Hematopoietic multipotent progenitor cell treated with erythropoietin and hydrocortisone succinate and interleukin-3 and kit ligand, for 6 days (in vitro differentiated cells): ENCODE results near the gene TMEM69.
"Not testable (repeated sequence)": the region's sequence is repeated elsewhere in the genome, so short reads cannot be mapped to it uniquely, and the experiment has no call there.

Experiments
- DNase-seq: peaks from one replicate; pipeline ENCODE4 v3.0.0-alpha.2; 2015

The TMEM69 gene, protein sequence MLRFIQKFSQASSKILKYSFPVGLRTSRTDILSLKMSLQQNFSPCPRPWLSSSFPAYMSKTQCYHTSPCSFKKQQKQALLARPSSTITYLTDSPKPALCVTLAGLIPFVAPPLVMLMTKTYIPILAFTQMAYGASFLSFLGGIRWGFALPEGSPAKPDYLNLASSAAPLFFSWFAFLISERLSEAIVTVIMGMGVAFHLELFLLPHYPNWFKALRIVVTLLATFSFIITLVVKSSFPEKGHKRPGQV

DNA sequence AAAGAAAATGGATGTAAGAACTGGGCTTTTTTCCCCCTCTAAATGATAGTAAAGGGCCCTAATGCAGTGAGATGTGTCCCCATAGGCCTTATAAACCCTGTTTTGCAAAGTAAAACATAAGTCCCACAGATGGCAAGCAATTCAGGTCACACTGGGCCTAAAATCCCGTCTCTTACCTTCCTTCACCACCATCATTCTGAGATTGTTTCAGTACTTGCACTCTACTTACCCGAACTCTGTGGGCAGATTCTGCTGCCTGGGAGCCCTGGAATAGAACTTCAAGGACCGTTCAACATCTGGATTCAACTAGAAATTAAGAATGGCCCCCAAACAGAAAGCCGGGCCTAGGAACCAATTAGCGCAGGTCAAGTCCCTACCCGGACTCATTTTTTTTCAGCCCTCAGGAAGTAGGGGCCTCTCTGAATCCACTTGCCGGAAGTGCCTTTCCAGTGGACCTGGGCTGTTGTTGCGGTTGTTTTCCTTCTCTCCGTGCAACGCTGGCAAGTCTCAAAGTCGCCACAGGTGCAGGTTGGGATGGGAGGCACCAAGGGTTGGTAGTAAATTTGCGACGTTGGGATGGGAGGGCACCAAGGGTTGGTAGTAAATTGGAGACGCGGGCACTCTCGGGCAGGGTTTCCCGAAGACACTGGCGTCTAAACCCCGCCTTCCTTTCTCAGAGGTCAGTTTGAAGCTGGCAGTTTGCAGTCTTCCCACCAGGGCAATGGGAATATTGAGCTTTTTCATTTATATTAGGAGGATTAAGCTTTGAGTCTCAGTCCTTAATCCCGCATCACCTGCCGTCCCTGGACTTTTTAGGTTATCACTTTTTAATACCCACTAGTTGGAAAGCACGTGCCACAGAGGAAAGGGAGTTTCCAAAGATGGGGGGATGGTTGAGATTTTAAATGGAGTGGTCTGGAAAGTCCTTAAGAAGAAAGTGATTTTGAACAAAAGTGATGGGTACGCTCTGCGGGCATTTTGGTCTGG, at the start of gene TMEM69:
TMEM69 (plus strand) TSS at position 428 of the 987 bp plus-strand sequence. CDS start 2,888 bp downstream, outside the sequence.
- DNase-seq, result peak; percentile 95

DNA sequence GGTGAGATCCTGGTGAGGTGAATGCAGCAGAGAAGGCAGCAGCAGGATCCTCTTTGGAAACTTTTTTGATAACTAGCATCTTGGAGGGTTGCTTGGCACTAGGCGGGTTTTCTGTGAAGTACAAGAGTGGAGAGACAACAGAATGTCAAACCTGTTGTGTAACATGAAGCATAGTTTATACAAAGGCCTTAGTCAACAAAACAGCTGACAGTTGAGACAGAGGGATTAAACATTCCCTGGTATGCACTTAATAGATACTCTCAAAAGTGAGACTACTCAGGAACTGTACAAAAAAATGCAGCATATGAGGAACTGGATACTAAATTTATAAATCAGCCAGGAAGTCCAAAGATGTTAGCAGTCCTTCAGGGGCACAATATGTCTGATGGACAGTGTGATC, 47.7 kb upstream of the TMEM69 start:
- DNase-seq, result no peak

DNA sequence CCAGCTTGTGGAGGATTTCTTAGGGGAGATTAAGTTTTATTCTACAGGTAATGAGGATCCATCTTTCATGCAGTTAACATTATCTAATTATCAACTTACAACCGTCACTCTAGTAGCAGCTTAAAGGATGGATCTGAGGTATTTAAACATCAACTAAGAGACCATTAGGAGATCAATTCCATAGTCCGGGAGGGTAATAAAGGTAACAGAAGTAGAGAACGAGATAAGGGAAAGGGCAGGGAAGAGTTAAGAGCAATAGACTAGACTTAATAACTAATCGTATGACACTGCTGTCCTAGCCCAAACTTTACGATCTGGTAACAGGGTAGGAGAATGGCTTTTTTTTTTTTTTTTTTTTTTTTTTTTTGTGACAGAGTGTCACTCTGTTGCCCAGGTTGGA, 44.7 kb upstream of the TMEM69 start:
- DNase-seq, result no peak

DNA sequence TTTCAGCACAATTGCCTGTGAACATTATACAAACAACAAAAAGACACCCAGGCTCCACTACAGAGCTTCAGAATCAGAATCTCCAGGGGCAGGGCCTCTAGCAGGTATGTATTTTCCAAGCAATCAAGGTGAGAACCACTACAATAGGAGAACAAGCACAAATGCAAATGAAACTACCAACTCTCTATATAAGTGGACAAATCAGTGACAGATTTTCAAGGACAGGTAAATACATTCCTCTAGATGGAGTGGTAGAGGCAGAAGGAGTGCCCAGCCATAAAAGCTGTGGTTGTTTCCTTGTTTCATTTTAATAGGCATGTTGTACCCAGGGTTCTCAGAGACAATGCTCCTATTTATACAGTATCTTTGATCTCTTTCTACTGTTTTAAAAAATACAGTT, 44.0 kb upstream of the TMEM69 start:
- DNase-seq, result no peak

DNA sequence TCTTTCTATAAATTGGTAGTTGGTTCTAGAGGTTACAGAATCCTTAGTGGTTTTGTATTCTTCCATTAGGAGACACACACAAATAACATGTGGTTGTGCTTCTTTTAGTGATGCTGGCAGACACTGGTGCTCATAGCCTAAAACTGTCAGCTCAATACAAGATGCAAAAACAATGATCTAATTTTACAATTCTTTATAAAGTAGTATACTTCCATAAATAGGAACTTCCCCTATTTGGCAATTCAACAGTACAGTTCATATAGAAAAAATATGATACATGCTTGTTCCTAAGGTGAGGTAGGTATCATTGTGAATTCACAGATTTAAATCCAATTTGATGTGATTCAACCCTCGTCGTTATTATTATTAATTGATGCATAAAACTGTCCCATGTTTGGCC, 43.3 kb upstream of the TMEM69 start:
- no peak for DNase-seq

DNA sequence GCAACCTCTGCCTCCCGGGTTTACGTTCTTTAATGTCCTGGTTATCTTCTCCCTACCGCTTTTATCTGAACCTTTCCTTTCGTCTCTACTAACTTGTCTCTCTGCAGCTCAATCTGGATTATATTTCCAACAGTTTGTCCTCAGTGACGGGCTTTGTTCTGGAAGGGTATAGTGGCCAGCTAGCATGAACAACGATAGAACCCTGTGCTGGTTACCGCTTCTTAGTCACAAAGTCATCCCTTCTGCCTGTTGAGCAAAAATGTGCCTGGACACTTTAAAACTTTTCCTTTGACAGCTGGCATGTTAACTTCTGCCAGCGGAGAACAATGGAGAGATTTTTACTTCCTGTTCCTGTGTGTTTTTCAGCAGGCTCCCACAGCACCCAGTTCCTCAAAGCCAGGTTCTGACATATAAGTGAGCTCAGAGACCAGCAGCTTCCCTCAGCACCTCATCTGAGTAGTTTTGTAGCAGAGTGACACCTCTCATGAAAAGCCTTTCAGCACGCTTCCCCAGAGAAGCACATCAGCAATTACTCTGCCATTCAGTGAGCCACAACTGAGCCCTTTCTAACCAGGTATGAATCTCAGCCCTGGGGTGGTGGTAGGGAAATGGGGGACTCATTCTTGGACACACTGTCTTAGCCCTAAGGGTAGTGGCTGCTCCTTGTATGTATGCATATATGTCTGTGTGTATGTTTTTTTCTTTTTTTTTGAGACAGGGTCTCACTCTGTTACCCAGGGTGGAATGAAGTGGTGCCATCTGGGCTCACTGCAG, 40.5 kb upstream of the TMEM69 start:
- DNase-seq, result no peak

DNA sequence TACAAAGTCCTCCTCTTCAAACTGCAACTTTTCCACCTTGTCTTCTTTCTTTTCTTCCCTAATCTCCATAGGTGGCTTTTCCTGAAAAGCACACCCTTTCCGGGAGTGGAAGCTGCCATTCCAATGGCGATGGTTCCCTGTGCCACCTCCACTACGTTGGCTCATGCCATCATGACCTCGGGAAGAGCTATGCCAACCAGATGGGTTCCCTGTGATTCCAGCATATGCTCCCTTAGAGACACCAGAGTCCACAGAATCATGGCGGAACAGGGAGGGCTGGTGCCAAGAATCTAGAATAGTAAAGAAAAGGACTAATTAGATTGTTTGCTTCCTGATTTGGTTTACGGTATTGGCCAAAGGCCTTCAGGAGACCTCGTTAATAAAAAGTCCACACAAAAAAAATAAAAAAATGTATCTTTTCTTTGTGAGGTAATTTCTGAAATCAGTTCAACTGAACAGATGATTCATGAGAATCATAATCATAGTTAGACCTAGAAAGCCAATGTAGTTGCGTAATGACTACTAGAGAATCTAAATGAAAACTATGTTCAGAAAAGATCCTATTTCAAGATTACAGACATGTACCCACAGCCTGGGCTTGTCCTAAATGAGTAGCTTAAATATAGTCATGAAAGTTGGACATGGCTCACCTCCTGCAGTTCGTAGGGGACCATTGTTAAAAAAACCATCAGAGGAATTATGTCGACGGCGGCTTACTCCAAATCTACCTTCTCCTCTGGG, 33.3 kb upstream of the TMEM69 start:
- DNase-seq, result peak; percentile 30

DNA sequence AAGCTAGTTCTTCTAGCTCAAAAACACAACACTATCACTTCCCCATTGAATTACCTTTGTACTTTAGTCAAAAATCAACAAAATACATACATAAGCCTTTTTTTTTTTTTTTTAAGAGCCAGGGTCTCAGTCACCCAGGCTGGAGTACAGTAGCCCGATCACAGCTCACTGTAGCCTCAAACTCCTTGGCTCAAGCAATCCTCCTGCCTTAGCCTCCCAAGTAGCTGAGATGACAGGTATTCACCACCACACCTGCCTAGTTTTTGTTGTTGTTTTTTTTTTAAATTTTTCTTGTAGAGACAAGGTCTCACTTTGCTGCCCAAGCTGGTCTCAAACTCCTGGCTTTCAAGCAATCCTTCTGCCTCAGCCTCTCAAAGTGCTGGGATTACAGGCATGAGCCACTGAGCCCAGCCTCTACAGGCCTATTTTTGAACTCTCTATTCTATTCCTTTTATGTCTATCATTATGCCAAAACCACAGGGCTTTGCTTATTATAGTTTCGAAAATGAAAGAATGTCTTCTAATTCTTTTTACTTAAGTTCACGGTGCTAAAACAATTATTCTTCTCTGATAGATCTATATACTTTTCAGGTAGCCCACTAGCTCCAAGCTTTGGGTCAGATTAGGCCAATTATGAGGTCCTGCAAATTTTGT, 31.3 kb upstream of the TMEM69 start:
- DNase-seq, result no peak

DNA sequence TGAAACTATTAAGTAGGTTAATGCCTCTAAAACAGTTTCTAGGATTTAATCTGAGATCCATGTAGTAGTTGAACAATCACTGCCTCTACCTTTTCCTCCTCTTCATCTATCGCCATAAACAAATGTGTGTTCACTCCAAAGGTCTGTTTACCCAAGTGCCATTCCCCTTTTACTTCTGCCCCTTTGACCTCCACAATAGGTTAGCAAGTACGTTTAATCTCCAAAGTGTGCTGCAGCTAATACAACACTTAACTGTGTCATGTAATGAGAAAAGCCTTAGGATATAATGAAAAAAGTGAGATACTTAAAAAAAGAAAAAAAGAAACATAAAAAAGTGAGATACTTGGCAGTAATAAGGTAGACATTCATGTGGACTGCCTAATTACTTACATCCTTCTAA, 29.8 kb upstream of the TMEM69 start:
- DNase-seq, result no peak

DNA sequence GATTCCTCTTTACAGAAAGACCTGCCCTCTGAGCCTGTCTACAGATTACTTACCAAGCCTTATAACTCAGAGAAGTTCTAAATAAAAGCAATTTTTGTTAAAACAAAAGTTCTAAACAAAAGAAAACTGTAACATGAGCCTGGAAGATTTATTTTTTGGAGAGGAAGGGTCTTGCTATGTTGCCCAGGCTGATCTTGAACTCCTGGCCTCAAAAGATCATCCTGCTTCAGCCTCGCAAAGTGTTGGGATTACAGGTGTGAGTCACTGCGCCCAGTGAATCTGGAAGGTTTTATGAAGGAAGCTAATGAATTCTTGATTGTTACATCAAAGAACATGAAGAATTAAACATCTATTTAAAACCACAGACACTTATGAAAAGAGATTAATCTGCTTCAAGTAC, 28.8 kb upstream of the TMEM69 start:
- no peak for DNase-seq

DNA sequence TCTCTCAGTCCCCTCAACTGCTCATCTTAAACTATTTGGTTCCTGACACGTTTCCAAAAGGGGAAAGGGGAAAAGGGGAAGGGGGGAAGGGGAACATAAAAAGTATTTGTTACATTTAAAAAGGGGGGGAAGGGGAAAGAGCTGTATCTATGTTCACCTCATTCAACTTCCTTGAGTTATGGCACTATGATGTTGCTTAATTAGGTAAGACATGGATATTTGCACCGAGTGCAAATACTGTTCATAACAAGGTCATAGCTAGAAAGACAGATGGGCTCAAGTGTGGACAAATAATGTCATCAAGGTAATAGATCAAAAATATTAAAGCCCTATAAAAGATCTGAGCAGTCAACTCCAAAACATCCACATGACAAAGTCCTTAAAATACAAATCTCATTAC, 27.6 kb upstream of the TMEM69 start:
- DNase-seq, result no peak

DNA sequence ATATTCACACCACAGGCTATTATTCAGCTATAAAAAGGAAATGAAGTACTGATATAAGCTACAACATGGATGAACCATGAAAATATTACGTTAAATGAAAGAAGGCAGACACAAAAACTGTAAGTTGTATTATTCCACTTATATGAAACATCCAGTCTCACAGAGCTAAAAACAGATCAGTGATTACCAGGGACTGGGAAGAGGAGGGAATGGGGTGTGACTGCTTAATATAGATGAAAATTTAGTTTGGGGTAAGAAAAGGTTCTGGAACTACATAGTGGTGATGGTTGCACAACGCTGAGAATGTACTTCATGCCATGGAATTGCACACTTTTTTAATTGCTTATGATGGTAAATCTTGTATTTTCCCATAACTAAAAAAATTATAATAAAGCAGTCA, 21.1 kb upstream of the TMEM69 start:
- no peak for DNase-seq

DNA sequence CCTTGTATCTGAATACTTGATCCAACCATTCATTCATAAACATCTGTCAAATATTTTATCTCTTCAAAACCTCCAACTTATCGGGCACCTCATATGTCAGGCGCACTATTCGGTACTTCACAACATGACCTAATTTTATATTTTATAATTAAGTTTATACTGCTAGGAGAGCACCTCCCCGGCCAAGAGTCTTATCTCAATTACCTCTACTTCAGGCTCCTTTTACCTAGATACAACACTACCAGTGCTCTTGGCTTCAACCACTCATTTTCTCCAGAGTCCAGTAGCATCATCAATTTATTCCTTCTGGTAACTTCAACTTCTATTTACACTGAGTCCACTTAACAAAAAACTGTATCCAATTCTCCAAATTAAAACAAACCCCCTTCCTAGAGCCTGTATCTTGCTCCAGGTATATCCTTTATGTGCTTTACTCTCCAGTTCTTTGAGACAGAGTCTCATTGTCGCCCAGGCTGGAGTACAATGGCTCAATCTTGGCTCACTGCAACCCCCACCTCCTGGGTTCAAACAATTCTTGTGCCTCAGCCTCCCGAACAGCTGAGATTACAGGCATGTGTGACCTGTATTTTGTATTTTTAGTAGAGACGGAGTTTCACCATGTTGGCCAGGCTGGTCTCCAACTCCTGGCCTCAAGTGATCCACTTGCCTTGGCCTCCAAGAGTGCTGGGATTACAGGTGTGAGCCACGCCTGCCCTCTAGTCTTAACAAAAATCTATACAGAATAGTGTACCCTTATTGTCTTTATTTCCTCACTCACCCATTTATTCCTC, 20.5 kb upstream of the TMEM69 start:
- DNase-seq, result peak; percentile 20

DNA sequence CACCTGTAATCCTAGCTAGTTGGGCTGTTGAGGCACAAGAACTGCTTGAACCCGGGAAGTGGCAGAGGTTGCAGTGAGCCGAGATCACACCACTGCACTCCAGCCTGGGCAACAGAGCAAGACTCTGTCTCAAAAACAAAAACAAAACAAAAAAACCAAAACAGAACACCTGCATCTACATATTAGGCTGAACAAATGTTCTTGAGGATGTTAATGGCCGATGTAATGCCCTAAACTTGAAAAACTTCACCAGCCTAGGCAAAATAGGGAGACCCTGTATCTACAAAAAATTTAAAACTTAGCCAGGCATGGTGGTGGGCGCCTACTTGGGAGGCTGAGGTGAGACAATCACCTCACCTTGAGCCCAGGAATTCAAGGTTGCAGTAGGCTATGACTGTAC, 19.5 kb upstream of the TMEM69 start:
- DNase-seq, result no peak

DNA sequence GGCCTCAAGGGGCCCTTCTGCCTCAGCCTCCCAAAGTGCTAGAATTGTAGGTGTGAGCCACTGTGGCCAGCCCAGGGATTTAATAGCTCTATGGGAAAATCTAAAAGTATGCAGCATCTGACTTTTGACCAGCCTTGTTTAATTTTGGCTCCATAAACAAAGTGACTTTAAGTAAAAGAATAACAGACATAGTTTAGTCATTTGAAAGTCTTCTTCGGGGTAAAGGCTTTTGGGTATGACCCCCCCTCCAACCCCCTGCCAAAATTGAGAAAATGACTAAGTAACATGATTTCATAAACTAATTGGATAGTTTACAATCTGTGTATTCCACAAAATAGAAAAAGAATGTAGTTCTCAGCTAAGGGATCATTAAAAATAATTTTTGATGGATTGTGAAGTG, 18.6 kb upstream of the TMEM69 start:
- no peak for DNase-seq

DNA sequence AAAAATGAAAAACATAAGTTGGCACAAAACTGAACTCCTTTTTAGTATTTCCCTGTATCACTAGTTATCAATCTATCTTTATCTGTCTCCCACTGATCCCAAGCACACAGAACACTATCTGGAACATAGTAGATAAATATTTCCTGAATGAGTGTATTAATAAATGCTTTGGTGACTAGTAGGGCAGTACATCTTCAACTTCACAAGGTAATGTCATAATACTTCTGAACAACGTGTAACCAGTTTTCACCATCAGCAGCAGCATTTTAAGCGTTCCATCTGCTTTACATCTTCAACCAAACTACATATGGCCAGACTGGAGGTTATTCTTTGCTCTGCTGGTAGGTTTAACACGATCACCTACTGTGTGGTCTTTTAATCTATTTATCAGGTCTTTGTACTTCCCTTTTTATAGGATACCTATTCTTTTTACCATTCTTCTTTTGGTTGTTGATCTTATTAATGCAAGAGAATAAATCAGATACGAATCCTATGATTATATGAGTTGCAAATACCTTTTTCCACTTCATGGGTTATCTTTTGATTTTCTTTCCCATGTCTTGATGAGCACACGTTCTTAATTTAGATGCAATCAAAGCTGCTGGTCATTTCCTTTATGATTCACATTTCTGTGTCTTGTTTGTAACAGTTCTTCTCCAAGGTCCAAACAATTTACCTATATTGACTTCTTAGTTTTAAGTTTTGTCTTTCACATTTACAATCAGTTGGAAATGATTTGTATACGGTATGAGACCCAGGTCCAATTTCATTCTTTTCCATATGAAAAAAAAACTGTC, 17.9 kb upstream of the TMEM69 start:
- no peak for DNase-seq

DNA sequence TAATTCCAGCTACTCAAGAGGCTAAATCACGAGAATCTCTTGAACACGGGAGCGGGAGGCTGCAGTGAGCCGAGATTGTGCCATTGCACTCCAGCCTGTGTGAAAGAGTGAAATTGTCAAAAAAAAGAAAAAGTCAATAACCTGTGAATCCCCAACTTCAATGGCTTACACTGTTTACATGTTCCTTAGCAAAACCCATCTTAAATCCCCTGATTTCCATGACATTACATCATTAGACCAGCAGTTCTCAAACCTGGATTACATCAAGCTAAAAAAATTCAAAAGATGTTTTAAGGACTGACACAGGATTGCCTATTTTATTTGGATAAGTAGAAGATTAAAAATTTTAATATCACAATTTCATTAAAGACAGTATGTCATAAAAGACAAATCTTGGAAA, 14.0 kb upstream of the TMEM69 start:
- no peak for DNase-seq

DNA sequence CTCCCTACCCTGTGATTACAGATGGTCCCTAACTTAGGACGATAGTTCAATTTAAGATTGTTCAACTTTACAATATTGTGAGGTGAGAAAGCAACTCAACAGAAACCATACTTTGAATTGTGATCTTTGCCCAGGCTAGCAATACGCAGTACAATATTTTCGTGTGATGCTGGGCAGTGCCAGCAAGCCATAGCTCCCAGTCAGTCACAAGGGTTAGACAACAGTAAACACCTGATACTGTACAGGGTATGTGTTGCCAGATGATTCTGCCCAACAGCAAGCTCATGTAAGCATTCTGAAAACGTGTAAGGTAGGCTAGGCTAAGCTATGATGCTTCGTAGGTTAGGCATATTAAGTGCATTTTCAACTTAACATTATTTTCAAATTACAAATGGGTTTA, 13.5 kb upstream of the TMEM69 start:
- no peak for DNase-seq

DNA sequence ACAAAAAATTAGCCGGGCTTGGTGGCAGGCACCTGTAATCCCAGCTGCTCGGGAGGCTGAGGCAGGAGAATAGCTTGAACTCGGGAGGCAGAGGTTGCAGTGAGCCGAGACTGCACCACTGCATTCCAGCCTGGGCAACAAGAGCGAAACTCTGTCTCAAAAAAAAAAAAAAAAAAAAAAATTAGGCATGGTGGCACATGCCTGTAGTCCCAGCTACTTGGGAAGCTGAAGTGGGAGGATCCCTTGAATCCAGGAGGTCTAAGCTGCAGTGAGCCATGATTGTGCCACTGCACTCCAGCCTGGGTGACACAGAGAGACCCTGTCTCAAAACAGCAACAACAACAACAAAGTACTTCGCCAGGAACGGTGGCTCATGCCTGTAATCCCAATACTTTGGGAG, 11.4 kb upstream of the TMEM69 start:
- DNase-seq, result not testable (repeated sequence)

DNA sequence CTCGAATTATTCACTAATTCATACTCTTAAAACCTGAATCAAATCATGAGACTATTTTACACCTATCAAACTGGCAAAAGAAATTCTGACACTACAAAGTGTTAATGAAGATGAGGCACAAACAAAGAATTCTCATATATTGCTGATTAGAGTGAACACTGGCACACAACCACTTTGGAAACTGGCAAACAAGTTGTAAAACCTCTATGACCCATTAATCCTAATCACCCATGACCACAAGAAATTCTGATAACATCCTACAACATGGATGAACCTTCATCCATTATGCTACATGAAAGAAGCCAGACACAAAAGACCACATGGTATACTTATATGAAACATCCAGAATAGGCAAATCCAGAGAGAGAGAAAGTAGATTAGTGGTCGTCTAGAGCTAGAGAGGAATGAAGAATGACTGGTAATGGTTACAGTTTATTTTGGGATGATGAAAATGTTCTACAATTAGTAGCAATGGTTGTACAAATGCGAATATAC, 10.2 kb upstream of the TMEM69 start:
- DNase-seq, result no peak
